Calu3 (cell line): Measurements from ENCODE around the gene MON2. TPM values are rescaled to one million over a fixed set of nuclear protein-coding genes. Genes with fewer than 3 reads are reported as not detected.

Experiments used
- BruUV-seq: library from RNA; stranded (reverse); fragments of 400-500 nt; replicated peaks from 2 replicates; lab custom pipeline; 2021; lab: Mats Ljungman, UMichigan
- CTCF ChIA-PET: fragments of 300-600 bp; sonication (Branson Sonifier 250); formaldehyde crosslinking; loops from one replicate; lab custom pipeline; 2022; ENCODE audit warnings: antibody characterized with exemption; lab: Charles Lee
- DNase-seq: peaks from one replicate; pipeline ENCODE4 v3.0.0; 2022
- H3K27ac Mint-ChIP-seq: one replicate; pipeline ENCODE4 v1.8.0; 2022; ENCODE audit warnings: mixed read lengths; ENCODE audit not compliant: unreplicated experiment
- H3K27me3 Mint-ChIP-seq: one replicate; pipeline ENCODE4 v1.8.0; 2022; ENCODE audit warnings: mixed read lengths; ENCODE audit not compliant: unreplicated experiment
- H3K36me3 Mint-ChIP-seq: one replicate; pipeline ENCODE4 v1.8.0; 2022; ENCODE audit warnings: mild to moderate bottlenecking, moderate library complexity, mixed read lengths; ENCODE audit not compliant: insufficient read depth, unreplicated experiment
- H3K4me1 Mint-ChIP-seq: one replicate; pipeline ENCODE4 v1.8.0; 2022; ENCODE audit warnings: mild to moderate bottlenecking, low read depth, mixed read lengths; ENCODE audit not compliant: unreplicated experiment
- H3K4me3 Mint-ChIP-seq: one replicate; pipeline ENCODE4 v1.8.0; 2022; ENCODE audit warnings: mild to moderate bottlenecking, low read depth, moderate library complexity, mixed read lengths; ENCODE audit not compliant: unreplicated experiment
- H3K9me3 Mint-ChIP-seq: one replicate; pipeline ENCODE4 v1.8.0; 2022; ENCODE audit warnings: low read depth, mixed read lengths; ENCODE audit not compliant: unreplicated experiment
- intact Hi-C: fragments of 100-400 bp; cut with micrococcal nuclease; formaldehyde crosslinking; loops from one replicate; pipeline ENCODE4 v1.10.0; 2022; ENCODE audit not compliant: unreplicated experiment
- microRNA-seq: library from miRNA; unstranded; fragments of <30 nt; microRNA quantifications from one replicate; pipeline ENCODE4 v1.2.0, GENCODE V29; 2022
- total RNA-seq: library from RNA; stranded (reverse); gene quantifications from 2 replicates; pipeline ENCODE4 v1.2.3, GENCODE V29; 2022
- TF ChIP-seq, protein P1 (sequence below): fragments of 200-600 bp; IDR thresholded peaks from one replicate; pipeline ENCODE4 v1.8.0; 2022; ENCODE audit warnings: antibody characterized with exemption; ENCODE audit not compliant: unreplicated experiment

The MON2 gene
- total RNA-seq, 1 experiment from 2014 or later = 46.7 TPM

DNA sequence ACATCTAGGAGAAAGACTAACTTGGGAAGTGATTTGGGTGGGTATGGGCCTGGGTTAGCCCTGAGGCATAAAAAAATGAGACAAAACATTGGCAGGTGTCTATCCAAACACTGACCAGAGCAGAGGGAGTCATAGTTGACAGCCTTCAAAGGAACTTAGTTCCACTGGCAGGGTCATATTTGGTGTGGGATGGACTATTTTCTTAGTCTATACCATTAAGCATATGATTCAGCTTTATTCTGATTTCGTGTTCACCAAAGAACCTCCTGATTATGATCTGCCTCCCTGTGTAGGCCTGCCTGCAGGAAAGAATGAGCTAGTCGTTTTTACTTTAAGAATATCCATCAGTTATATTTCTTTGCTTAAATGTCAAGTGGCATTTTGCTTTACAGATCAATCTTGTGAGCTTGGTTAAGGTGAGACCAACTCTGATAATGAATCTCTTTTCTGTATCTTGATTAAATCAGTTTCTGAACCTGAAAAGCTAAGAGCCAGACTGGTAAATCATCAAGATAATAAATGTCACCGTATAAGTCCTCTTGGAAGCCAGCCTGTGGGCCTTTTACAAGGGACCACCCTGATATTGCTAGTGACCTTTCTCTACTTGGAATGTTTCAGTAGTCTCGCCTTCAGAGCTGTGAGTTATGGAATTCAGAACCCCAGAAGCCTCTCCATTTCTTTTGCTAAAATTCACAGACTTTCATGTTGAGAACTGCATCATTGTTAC, 182.9 kb downstream of the MON2 start:
- Mint-ChIP-seq H3K4me1 (no peaks in the 10 kb centered on the region), H3K36me3 (peaks cover 15% of the 10 kb centered on the region), H3K27ac (no peak overlapping the region), H3K4me3 (no peak overlapping the region), H3K27me3 (no peaks in the 10 kb centered on the region), H3K9me3 (no peaks in the 10 kb centered on the region)
- CTCF ChIA-PET = interaction anchor here (0.6 kb wide), 3 partner anchors 20 to 136 kb away, joined by 3 to 4 read pairs (median 3); no protein-coding TSS in a partner anchor
- TF ChIP-seq, protein P1, sequence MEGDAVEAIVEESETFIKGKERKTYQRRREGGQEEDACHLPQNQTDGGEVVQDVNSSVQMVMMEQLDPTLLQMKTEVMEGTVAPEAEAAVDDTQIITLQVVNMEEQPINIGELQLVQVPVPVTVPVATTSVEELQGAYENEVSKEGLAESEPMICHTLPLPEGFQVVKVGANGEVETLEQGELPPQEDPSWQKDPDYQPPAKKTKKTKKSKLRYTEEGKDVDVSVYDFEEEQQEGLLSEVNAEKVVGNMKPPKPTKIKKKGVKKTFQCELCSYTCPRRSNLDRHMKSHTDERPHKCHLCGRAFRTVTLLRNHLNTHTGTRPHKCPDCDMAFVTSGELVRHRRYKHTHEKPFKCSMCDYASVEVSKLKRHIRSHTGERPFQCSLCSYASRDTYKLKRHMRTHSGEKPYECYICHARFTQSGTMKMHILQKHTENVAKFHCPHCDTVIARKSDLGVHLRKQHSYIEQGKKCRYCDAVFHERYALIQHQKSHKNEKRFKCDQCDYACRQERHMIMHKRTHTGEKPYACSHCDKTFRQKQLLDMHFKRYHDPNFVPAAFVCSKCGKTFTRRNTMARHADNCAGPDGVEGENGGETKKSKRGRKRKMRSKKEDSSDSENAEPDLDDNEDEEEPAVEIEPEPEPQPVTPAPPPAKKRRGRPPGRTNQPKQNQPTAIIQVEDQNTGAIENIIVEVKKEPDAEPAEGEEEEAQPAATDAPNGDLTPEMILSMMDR = no peak
- no peak for DNase-seq
- no TSS peak for BruUV-seq
- intact Hi-C loops = no loop called here

Small RNA genes lying within 50 kb of the gene (microRNA-seq; reads per million reads assigned to microRNA genes)
- 102,383 reads per million, percentile 100 among the genes with 10 or more reads in this experiment for gene MIRLET7I

Other genes with a start within 250 kb of the MON2 start
- gene USP15, start 206.4 kb upstream of the MON2 start, total RNA-seq = 66.1 and 82.4 TPM in 2 replicates